AG04450 (cell line): ENCODE data around the gene HIP1. TPM values are rescaled to one million over a fixed set of nuclear protein-coding genes. Genes with fewer than 3 reads are reported as not detected.
A peak's percentile ranks its signal among the peaks of the same experiment; 100 is the strongest.
"Not testable (repeated sequence)": the region's sequence is repeated elsewhere in the genome, so short reads cannot be mapped to it uniquely, and the experiment has no call there.

Experiments
- CTCF ChIA-PET: fragments of 300-600, 350-600 bp; formaldehyde crosslinking; extraction: SDS; loops from one replicate; lab custom pipeline; 2022; ENCODE audit warnings: antibody characterized with exemption, inconsistent platforms; lab: Charles Lee
- POLR2A ChIA-PET: fragments of 350-600 bp; formaldehyde crosslinking; extraction: SDS; loops from one replicate; lab custom pipeline; 2021; ENCODE audit warnings: antibody characterized with exemption, inconsistent platforms; lab: Yijun Ruan, JAX
- DNase-seq: peaks from one replicate; pipeline ENCODE4 v3.0.0-alpha.2; 2011; ENCODE audit warnings: low read depth, low spot score
- H3K27ac ChIP-seq: one replicate; pipeline ENCODE4 v1.5.1; 2012; ENCODE audit warnings: low read depth, low read length, control low read depth
- H3K27me3 ChIP-seq: one replicate; pipeline ENCODE4 v1.6.0; 2012; ENCODE audit warnings: low read length; ENCODE audit not compliant: control insufficient read depth, insufficient read depth
- H3K4me3 ChIP-seq: 2 replicates; pipeline ENCODE4 v1.5.1; 2011; ENCODE audit warnings: mild to moderate bottlenecking, low read depth, low read length, control low read depth
- H3K9me3 ChIP-seq: 2 replicates; pipeline ENCODE4 v1.5.1; 2012; ENCODE audit warnings: low read length; ENCODE audit not compliant: control insufficient read depth, insufficient read depth
- CTCF ChIP-seq: IDR thresholded peaks from 2 replicates; pipeline ENCODE4 v1.5.1; 2011; ENCODE audit warnings: low read depth, low read length, control low read depth, inconsistent platforms
- polyA plus RNA-seq: library from polyadenylated mRNA; depleted of rRNA; stranded (reverse); fragments of >200 nt; gene quantifications from 2 replicates; pipeline ENCODE4 v1.2.3, GENCODE V29; 2011

HIP1 gene
- polyA plus RNA-seq, 1 experiment = 13.7 TPM

GRCh38 chr7:75536491-75536890, 202.2 kb downstream of the HIP1 start:
- CTCF ChIA-PET = no interaction called here

GRCh38 chr7:75534727-75535307, 203.9 kb downstream of the HIP1 start:
- H3K27me3 ChIP-seq = peaks cover 3% of the 10 kb centered on the region
- CTCF ChIA-PET = interaction anchor here (2.2 kb wide), 1 partner anchor 228 kb away, joined by 9 read pairs; no protein-coding TSS in a partner anchor
- TF ChIP-seq CTCF = no peak
- H3K27ac ChIP-seq = no peak overlapping the region
- POLR2A ChIA-PET = no interaction called here
- DNase-seq = peak; percentile 29
- no peak overlapping the region for H3K4me3 ChIP-seq
- H3K9me3 ChIP-seq = no peaks in the 10 kb centered on the region

More at GRCh38 chr7:75536491-75536890, 202.2 kb downstream of the HIP1 start:
- Histone ChIP-seq H3K27ac (no peak overlapping the region), H3K4me3 (no peak overlapping the region), H3K9me3 (no peaks in the 10 kb centered on the region), H3K27me3 (peaks cover 3% of the 10 kb centered on the region)
- no peak for TF ChIP-seq CTCF
- POLR2A ChIA-PET = interaction anchor here (0.6 kb wide), 1 partner anchor 217 kb away, joined by 6 read pairs; no protein-coding TSS in a partner anchor
- DNase-seq = no peak

- no peak overlapping the region for H3K27ac ChIP-seq
- no peak overlapping the region for H3K4me3 ChIP-seq
- ChIA-PET POLR2A (interaction anchor here (0.6 kb wide), 1 partner anchor 137 kb away, joined by 3 read pairs; no protein-coding TSS in a partner anchor), CTCF (interaction anchor here (2.2 kb wide), 1 partner anchor 228 kb away, joined by 9 read pairs; no protein-coding TSS in a partner anchor)
- peaks cover 3% of the 10 kb centered on the region for H3K27me3 ChIP-seq
- H3K9me3 ChIP-seq = no peaks in the 10 kb centered on the region
- TF ChIP-seq CTCF = no peak
- DNase-seq = no peak
Measured at GRCh38 chr7:75533926-75534325, 204.8 kb downstream of the HIP1 start.

GRCh38 chr7:75532639-75533038, 206.1 kb downstream of the HIP1 start:
- ChIA-PET POLR2A (interaction anchor here (0.7 kb wide), 1 partner anchor 55 kb away, joined by 5 read pairs; no protein-coding TSS in a partner anchor), CTCF (no interaction called here)
- DNase-seq = no peak
- Histone ChIP-seq H3K27ac (no peak overlapping the region), H3K9me3 (no peaks in the 10 kb centered on the region), H3K4me3 (no peak overlapping the region), H3K27me3 (peaks cover 3% of the 10 kb centered on the region)
- TF ChIP-seq CTCF = no peak

- no peaks in the 10 kb centered on the region for H3K27me3 ChIP-seq
- H3K27ac ChIP-seq = no peak overlapping the region
- CTCF ChIA-PET = no interaction called here
- no peak for DNase-seq
- POLR2A ChIA-PET = interaction anchor here (0.7 kb wide), 1 partner anchor 17 kb away, joined by 5 read pairs; no protein-coding TSS in a partner anchor
- H3K9me3 ChIP-seq = no peaks in the 10 kb centered on the region; the same call in 1 of the 2 replicates
- no peak for TF ChIP-seq CTCF
- H3K4me3 ChIP-seq = no peak overlapping the region
Measured at GRCh38 chr7:75531359-75531821, 207.4 kb downstream of the HIP1 start.

GRCh38 chr7:75527224-75527722, 211.5 kb downstream of the HIP1 start:
- POLR2A ChIA-PET, DNase-seq, H3K27me3 ChIP-seq, H3K9me3 ChIP-seq, CTCF ChIA-PET: not testable (repeated sequence)
- Histone ChIP-seq H3K27ac (peak overlapping the region; percentile 11), H3K4me3 (peak overlapping the region; percentile 85)

GRCh38 chr7:75521727-75522126, 217.0 kb downstream of the HIP1 start:
- DNase-seq, H3K9me3 ChIP-seq, H3K27me3 ChIP-seq, H3K4me3 ChIP-seq, H3K27ac ChIP-seq, POLR2A ChIA-PET, CTCF ChIA-PET: not testable (repeated sequence)
